T-cell (primary cell): ENCODE results near the gene RAB22A. TPM values are rescaled to one million over a fixed set of nuclear protein-coding genes. Genes with fewer than 3 reads are reported as not detected.

Source experiments
- ATAC-seq, 4 experiments: fragments of 200-7000 bp in 3 of 4; fragments of 150-1000 bp in 1 of 4; cut with Tn5 transposase; replicated peaks in 1 of 4; 1 replicate in 3 of 4; 2 replicates in 1 of 4; pipeline ENCODE4 v1.10.0; 2021; ENCODE audit warnings: moderate library complexity in 3 of 4, mild to moderate bottlenecking in 2 of 4, moderate number of reproducible peaks in 1 of 4
- CTCF ChIA-PET, 2 donors: fragments of 300-600 bp; sonication (Branson Sonifier 250); formaldehyde crosslinking; loops; one replicate each; lab custom pipeline; 2022; ENCODE audit warnings: antibody characterized with exemption in 2 of 2; lab: Charles Lee
- POLR2A ChIA-PET, 2 donors: fragments of 300-600 bp; sonication (Branson Sonifier 250); formaldehyde crosslinking; loops; one replicate each; lab custom pipeline; 2022; ENCODE audit warnings: antibody characterized with exemption in 2 of 2; lab: Charles Lee
- DNase-seq, 35 experiments: peaks; one replicate each; pipeline versions ENCODE4 v3.0.0 to v3.0.0-alpha.2; 2013 to 2023
- H3K27ac ChIP-seq: one replicate; pipeline ENCODE4 v1.5.1; 2013; ENCODE audit warnings: low read length
- H3K27me3 ChIP-seq, 2 experiments: replicated peaks in 1 of 2; 1 replicate in 1 of 2; 2 replicates in 1 of 2; pipeline versions ENCODE4 v1.6.1 to v1.7.0; 2013; ENCODE audit warnings: low read length in 1 of 2, mixed read lengths in 1 of 2; ENCODE audit not compliant: control insufficient read depth in 2 of 2, insufficient read depth in 2 of 2; ENCODE audit errors: extremely low read depth in 1 of 2
- H3K36me3 ChIP-seq, 2 donors: 1 replicate in 1 of 2; 2 replicates in 1 of 2; pipeline versions ENCODE4 v1.6.1 to v1.7.0; 2013; ENCODE audit warnings: low read length in 1 of 2; ENCODE audit not compliant: control insufficient read depth in 2 of 2, insufficient read depth in 1 of 2; ENCODE audit errors: extremely low read depth in 1 of 2
- H3K4me1 ChIP-seq, 2 experiments: 1 replicate in 1 of 2; 2 replicates in 1 of 2; pipeline versions ENCODE4 v1.6.1 to v1.7.0; 2013; ENCODE audit warnings: low read length in 2 of 2, mixed read lengths in 1 of 2; ENCODE audit not compliant: insufficient read depth in 2 of 2, control insufficient read depth in 1 of 2; ENCODE audit errors: extremely low read depth in 1 of 2
- H3K4me3 ChIP-seq, 2 donors: 1 replicate in 1 of 2; 2 replicates in 1 of 2; pipeline versions ENCODE4 v1.5.1 to v1.7.0; 2013; ENCODE audit warnings: mild to moderate bottlenecking in 2 of 2, low read length in 1 of 2, moderate library complexity in 1 of 2; ENCODE audit not compliant: control insufficient read depth in 1 of 2; ENCODE audit errors: extremely low read depth in 1 of 2
- H3K9me3 ChIP-seq: 2 replicates; pipeline ENCODE4 v1.7.0; 2013
- H3K27ac Mint-ChIP-seq, 2 donors: one replicate each; pipeline ENCODE4 v1.8.0; 2020 to 2021; ENCODE audit warnings: mild to moderate bottlenecking in 2 of 2, mixed read lengths in 2 of 2
- H3K27me3 Mint-ChIP-seq, 2 donors: one replicate each; pipeline ENCODE4 v1.8.0; 2021 to 2022; ENCODE audit warnings: mixed read lengths in 2 of 2
- H3K36me3 Mint-ChIP-seq: one replicate; pipeline ENCODE4 v1.8.0; 2021; ENCODE audit warnings: mixed read lengths
- H3K4me1 Mint-ChIP-seq, 3 donors: one replicate each; pipeline ENCODE4 v1.8.0; 2020 to 2022; ENCODE audit warnings: mixed read lengths in 3 of 3, mild to moderate bottlenecking in 1 of 3
- H3K4me3 Mint-ChIP-seq, 3 donors: one replicate each; pipeline ENCODE4 v1.8.0; 2020 to 2022; ENCODE audit warnings: mild to moderate bottlenecking in 3 of 3, mixed read lengths in 3 of 3, moderate library complexity in 3 of 3
- H3K9me3 Mint-ChIP-seq, 3 donors: one replicate each; pipeline ENCODE4 v1.8.0; 2020 to 2022; ENCODE audit warnings: mixed read lengths in 3 of 3
- WGBS: methylation state at CpG from one replicate; pipeline ENCODE4 v1.1.5; 2013; ENCODE audit warnings: missing lambda C conversion rate; ENCODE audit not compliant: insufficient coverage; 5-methylcytosine and 5-hydroxymethylcytosine counted together
- total RNA-seq, 35 experiments: library from RNA in 6 of 35; stranded (reverse) in 6 of 35; fragments of 120-200 nt in 1 of 35; gene quantifications; one replicate each; pipeline versions ENCODE4 v1.2.1 to v1.2.4 and lab custom pipeline; 2013 to 2026

Gene RAB22A
- total RNA-seq, 5 donors from 2014 or later (not counting 1 experiment from before 2014, with no cell fraction given), result 15.3 to 23.0 (median 20.4) TPM

DNA sequence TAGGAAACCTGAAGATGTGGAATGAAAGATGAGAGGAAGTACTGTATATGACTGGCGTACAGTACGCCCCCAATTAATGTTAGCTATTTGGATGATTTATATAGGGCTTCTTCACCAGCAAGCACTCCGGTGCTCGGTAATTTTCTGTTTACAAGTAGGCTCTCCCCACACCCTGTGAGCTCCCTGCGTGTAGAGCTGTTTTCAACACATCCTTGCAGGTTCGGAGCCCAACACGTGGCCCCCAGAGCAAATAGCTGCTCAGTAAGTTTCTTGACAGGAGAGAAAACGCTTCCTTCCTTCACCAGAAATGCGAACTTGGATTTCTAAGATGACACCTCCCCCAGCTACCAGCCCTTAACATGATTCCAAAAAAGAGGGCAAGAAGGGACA is 1.2 kb upstream of the RAB22A start:
- peaks cover 54 to 72% (median 56%) of the 10 kb centered on the region in 3 donors for H3K4me1 Mint-ChIP-seq

DNA sequence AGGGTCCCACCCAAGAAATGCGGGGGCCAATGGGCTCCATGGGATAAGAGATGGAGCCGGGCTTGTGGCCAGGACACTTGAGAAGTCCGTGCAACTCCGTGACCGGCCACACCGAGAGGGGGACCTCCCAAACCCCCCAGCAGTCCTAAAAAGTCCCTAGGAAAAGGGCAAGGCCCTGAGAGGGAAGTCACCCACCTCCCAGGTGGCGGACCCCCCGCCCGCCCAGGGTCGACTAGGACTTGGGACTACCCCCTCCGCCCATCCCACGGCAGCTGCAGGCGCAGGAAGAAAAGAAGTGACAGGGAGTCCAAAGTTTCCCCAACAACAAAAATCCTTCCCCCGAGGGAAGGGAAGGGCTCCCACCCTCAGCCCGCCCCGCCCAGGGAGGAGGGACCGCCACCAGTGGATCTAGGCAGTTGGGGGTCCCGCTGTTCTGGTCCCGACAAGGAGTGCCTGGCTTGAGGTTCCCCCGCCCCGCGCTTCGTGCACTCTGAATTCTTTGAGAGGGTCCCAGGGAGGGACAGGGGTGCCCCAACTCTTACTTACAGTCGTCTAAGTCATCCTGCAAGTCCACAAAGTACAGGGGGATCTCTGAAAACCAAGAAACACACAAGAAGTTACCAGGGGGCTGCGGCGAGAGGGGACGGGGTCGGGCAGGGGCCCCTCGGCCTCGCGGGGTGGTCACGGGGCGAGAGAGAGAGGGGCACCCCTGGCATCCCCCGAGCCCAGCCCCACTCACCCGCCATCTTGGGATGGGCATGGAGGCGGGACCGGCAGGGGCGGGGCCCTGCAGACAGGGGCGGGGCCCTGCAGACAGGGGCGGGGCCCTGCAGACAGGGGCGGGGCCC is 611 bp upstream of the RAB22A start:
- no peaks in the 10 kb centered on the region for H3K27me3 ChIP-seq
- Mint-ChIP-seq H3K27ac (peak overlapping the region; percentile 91 to 94), H3K4me1 (peaks cover 59 to 76% (median 62%) of the 10 kb centered on the region in 3 donors), H3K9me3 (no peaks in the 10 kb centered on the region), H3K4me3 (peak overlapping the region; percentile 66 to 71 (median 70)), H3K27me3 (no peaks in the 10 kb centered on the region), H3K36me3 (peaks cover 17% of the 10 kb centered on the region)
- peak overlapping the region; percentile 87 for H3K27ac ChIP-seq
- peaks cover 7 to 16% of the 10 kb centered on the region in 2 donors for H3K36me3 ChIP-seq
- peak in 2 of 4 experiments; percentile 28 to 52 for ATAC-seq
- H3K4me1 ChIP-seq, result peaks cover 31 to 54% of the 10 kb centered on the region in 2 experiments
- H3K4me3 ChIP-seq, result peak overlapping the region; percentile 58 to 71
- POLR2A ChIA-PET, result interaction anchor here (0.7 to 1.2 kb wide), 5 partner anchors 9 to 85 kb away, joined by 3 to 16 read pairs (median 5); partner anchors contain the start of gene VAPB (in 1 of the 2)
- no peaks in the 10 kb centered on the region for H3K9me3 ChIP-seq
- 50% methylated on average over 10 of the region's 41 CpGs for WGBS
- CTCF ChIA-PET, result no interaction called here
- peak in 22 of 35 experiments; percentile 10 to 71 (median 52) for DNase-seq

More for the DNA sequence above, 1.2 kb upstream of the RAB22A start:
- no peaks in the 10 kb centered on the region for H3K9me3 ChIP-seq
- ATAC-seq (no peak), DNase-seq (peak in 14 of 35 experiments; percentile 7 to 52 (median 28))
- no CpG with 5 or more reads among the region's 9 CpGs for WGBS
- no peaks in the 10 kb centered on the region for H3K27me3 ChIP-seq
- no peaks in the 10 kb centered on the region for H3K27me3 Mint-ChIP-seq
- peaks cover 31 to 48% of the 10 kb centered on the region in 2 experiments for H3K4me1 ChIP-seq
- H3K36me3 ChIP-seq, result peaks cover 5 to 11% of the 10 kb centered on the region in 2 donors
- H3K9me3 Mint-ChIP-seq, result no peaks in the 10 kb centered on the region
- peaks cover 12% of the 10 kb centered on the region for H3K36me3 Mint-ChIP-seq
- H3K4me3 Mint-ChIP-seq, result peak overlapping the region; percentile 66 to 71 (median 70)
- CTCF ChIA-PET, result no interaction called here
- peak overlapping the region; percentile 91 to 94 for H3K27ac Mint-ChIP-seq
- H3K4me3 ChIP-seq, result peak overlapping the region in 1 of 2 donors; percentile 71
- peak overlapping the region; percentile 87 for H3K27ac ChIP-seq
- POLR2A ChIA-PET, result interaction anchor here (0.7 to 1.0 kb wide), 2 partner anchors 73 to 80 kb away, joined by 5 to 10 read pairs; no protein-coding TSS in a partner anchor

DNA sequence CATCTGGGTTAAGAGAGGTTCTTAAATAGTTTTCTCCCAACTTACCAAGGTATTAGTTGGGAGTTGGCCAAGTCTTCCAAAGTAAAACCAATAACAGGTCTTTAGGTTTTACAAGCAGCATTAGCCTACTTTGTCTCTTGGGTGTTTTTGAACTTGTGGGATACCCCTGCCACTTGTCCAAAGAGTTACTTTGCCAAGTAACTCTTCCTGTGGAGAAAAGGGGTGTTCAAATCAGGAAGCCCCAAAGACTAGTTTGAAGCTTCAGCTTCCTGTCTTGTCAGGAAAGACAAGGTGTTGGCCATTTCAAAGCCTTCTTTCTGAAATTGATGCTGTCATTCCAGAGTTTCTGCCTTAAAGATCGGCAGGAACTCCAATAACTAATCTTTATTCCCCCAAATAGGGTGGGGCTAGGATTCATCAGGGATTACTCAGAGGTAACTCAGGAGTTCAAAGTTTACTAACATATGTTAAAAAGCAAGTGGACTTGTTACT is 822 bp downstream of the RAB22A start:
- Mint-ChIP-seq H3K27ac (peak overlapping the region; percentile 87 to 90), H3K9me3 (no peaks in the 10 kb centered on the region), H3K27me3 (no peaks in the 10 kb centered on the region), H3K4me3 (peak overlapping the region; percentile 89 to 91 (median 91)), H3K36me3 (peaks cover 26% of the 10 kb centered on the region), H3K4me1 (peaks cover 63 to 77% (median 71%) of the 10 kb centered on the region in 3 donors)
- H3K4me3 ChIP-seq, result peak overlapping the region; percentile 64 to 74
- ATAC-seq, result no peak
- H3K27ac ChIP-seq, result peak overlapping the region; percentile 62
- no CpG with 5 or more reads among the region's 1 CpG for WGBS
- peaks cover 7 to 28% of the 10 kb centered on the region in 2 donors for H3K36me3 ChIP-seq
- DNase-seq, result peak in 2 of 35 experiments; percentile 13 to 40
- POLR2A ChIA-PET, result interaction anchor here (0.6 to 1.2 kb wide), 5 partner anchors 10 to 810 kb away, joined by 3 to 16 read pairs (median 4); no protein-coding TSS in a partner anchor
- H3K27me3 ChIP-seq, result no peaks in the 10 kb centered on the region
- peaks cover 31 to 67% of the 10 kb centered on the region in 2 experiments for H3K4me1 ChIP-seq
- CTCF ChIA-PET, result interaction anchor here in 1 of 2 donors (0.6 kb wide), 1 partner anchor 619 kb away, joined by 5 read pairs; no protein-coding TSS in a partner anchor
- no peaks in the 10 kb centered on the region for H3K9me3 ChIP-seq

DNA sequence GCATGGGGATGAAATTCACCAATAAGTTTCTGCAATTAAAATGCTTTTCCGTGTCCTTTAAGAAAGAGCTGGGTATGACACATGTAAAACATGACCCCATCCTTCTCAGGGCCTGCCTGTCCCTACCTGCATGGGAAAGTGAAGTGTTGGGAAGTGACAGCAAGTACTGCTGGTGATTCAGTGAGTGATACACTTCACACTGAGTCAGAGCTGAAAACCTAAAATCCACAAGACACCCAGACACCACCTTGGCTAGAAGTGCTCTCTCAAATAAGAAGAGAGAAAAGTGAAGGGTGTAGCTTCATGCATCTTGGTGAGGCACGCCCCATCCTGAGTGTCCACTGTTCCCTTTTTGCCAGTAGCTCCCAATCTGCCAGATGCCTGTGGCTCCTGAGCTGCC is 3.3 kb downstream of the RAB22A start:
- Mint-ChIP-seq H3K4me3 (peak overlapping the region; percentile 2 to 39 (median 31)), H3K4me1 (peaks cover 65 to 73% (median 66%) of the 10 kb centered on the region in 3 donors), H3K9me3 (no peaks in the 10 kb centered on the region), H3K27me3 (no peaks in the 10 kb centered on the region), H3K27ac (peak overlapping the region; percentile 37 to 58), H3K36me3 (peaks cover 46% of the 10 kb centered on the region)
- no peaks in the 10 kb centered on the region for H3K9me3 ChIP-seq
- DNase-seq, result peak in 1 of 35 experiments; percentile 18
- H3K36me3 ChIP-seq, result peaks cover 7 to 43% of the 10 kb centered on the region in 2 donors
- ChIA-PET CTCF (interaction anchor here (0.6 to 1.3 kb wide), 2 partner anchors 76 to 349 kb away, joined by 3 read pairs; partner anchors contain the start of gene VAPB (in 1 of the 2)), POLR2A (interaction anchor here in 1 of 2 donors (0.5 kb wide), 1 partner anchor 74 kb away, joined by 4 read pairs; no protein-coding TSS in a partner anchor)
- peaks cover 15 to 57% of the 10 kb centered on the region in 2 experiments for H3K4me1 ChIP-seq
- no peak for ATAC-seq
- no peak overlapping the region for H3K27ac ChIP-seq
- 86% methylated on average over 1 of the region's 2 CpGs for WGBS
- H3K4me3 ChIP-seq, result no peak overlapping the region
- H3K27me3 ChIP-seq, result no peaks in the 10 kb centered on the region

DNA sequence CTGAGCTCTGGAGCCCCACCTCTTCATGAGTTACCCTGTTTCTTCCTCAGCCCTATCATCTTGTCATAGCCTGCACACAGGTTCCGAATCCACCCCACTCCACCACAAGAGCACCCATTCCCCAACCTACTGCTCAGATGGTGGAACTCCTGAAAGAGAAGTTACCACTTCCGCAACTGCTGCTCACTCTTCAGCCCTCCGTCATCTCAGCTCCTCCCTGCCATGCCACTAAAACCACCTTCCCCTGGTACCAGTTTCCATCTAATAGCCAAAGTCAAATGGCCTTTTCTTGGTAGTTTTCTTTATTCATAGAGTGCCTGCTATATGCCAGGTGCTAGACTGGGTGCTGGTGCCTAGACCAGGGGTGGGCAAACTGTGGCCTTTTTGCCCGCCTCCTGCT is 3.9 kb downstream of the RAB22A start:
- no peaks in the 10 kb centered on the region for H3K27me3 Mint-ChIP-seq
- Histone ChIP-seq H3K27ac (no peak overlapping the region), H3K4me3 (no peak overlapping the region), H3K9me3 (no peaks in the 10 kb centered on the region), H3K4me1 (peaks cover 11 to 51% of the 10 kb centered on the region in 2 experiments), H3K27me3 (no peaks in the 10 kb centered on the region), H3K36me3 (peaks cover 7 to 46% of the 10 kb centered on the region in 2 donors)
- H3K27ac Mint-ChIP-seq, result peak overlapping the region; percentile 37 to 78
- H3K4me3 Mint-ChIP-seq, result peak overlapping the region; percentile 2 to 52 (median 18)
- POLR2A ChIA-PET, result interaction anchor here in 1 of 2 donors (1.2 kb wide), 1 partner anchor 17 kb away, joined by 6 read pairs; no protein-coding TSS in a partner anchor
- WGBS, result 90% methylated on average over 1 of the region's 4 CpGs
- CTCF ChIA-PET, result interaction anchor here in 1 of 2 donors (1.3 kb wide), 1 partner anchor 75 kb away, joined by 3 read pairs; the partner anchor contains the start of gene VAPB
- H3K9me3 Mint-ChIP-seq, result no peaks in the 10 kb centered on the region
- peaks cover 60 to 69% (median 62%) of the 10 kb centered on the region in 3 donors for H3K4me1 Mint-ChIP-seq
- H3K36me3 Mint-ChIP-seq, result peaks cover 46% of the 10 kb centered on the region
- ATAC-seq, result no peak
- DNase-seq, result peak in 10 of 35 experiments; percentile 8 to 53 (median 22)
